Epithelial cell of prostate (primary cell): ENCODE data around the gene PLEK.
A peak's percentile ranks its signal among the peaks of the same experiment; 100 is the strongest.
"Not testable (repeated sequence)": the region's sequence is repeated elsewhere in the genome, so short reads cannot be mapped to it uniquely, and the experiment has no call there.

ENCODE experiments used
- DNase-seq: peaks from one replicate; pipeline ENCODE4 v3.0.0-alpha.2; 2011; ENCODE audit warnings: low read depth, low spot score
- H3K27ac ChIP-seq: fragments of 450-650 bp; 2 replicates; pipeline ENCODE4 v1.5.1; 2017; ENCODE audit warnings: mild to moderate bottlenecking

The PLEK gene

DNA sequence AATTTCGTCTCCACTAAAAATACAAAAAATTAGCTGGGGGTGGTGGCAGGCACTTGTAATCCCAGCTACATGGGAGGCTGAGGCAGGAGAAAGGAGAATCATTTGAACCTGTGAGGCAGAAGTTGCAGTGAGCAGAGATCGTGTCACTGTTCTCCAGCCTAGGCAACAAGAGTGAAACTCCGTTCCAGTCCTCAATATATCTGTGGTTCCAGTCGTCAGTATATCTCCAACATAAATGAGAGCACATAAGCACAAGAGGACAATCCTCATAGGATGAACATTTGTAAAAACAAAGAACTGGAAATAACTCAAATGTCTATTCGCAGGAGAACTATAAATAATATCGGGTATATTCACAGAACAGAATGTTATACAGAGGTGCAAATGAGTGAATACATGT, 13.1 kb upstream of the PLEK start:
- no peak overlapping the region for H3K27ac ChIP-seq
- DNase-seq: no peak

DNA sequence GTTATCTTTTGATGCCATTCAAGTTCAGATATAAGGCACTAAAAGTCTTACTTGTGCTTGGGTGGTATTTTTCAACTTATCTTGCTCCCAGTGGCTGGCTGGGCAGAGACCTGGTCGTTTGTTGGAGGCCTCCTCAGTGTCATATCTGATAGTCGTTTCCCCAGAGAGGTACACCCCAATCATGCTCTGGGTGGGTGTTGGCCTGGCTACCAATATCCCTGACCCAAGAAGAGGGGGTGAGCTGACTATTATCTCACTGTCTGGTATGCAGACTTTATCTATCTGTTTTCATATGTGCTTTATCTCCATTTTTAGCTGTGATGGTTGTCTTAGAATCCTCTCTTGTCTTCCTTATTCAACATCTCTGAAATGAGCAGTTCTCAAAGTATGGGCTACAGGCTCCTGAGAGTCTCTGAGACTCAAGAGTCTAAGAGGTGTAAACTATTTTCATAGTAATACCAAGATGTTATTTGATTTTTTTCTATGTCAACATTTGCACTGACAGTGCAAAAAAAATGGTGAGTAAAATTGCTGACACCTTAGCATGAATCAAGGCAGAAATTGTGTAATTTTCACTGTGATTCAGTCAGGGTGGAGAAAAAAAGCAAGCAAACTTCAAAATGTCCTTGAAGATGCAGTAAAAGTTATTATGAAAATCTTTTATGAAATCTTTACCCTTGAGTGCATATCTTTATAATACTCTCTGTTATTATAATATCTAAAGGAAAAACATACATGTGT, 12.3 kb upstream of the PLEK start:
- no peak for DNase-seq
- no peak overlapping the region for H3K27ac ChIP-seq

DNA sequence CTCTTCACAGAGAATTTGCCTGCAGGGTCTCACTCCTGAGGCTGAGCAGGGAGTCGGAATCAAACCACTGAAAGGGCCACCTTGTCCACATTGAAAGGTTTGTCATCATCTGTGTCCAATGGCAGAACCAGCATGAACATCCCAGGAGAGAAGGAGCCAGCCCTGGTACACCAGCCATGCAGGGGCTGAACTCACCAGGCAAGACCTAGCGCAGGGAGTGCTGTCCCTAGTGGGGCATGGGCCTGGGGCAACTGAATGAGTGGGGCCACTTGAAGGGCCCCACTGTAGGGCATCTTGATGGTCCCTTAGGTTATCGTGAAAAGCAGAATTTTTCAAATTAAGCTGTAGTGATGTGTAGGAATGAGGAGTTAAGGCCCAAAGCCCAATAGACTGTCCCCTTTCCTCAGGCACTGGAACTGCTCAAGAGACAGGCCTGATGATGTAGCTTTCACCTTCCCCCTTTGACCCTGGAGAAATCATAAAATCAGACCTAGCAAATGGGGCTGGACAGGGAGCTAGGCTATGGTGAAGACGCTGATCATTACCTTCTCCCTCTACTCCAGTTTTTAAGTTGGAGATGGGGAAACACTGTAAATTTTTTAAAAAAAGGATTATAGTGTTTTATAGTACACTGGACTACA, 8.4 kb upstream of the PLEK start:
- DNase-seq: no peak
- H3K27ac ChIP-seq: no peak overlapping the region

DNA sequence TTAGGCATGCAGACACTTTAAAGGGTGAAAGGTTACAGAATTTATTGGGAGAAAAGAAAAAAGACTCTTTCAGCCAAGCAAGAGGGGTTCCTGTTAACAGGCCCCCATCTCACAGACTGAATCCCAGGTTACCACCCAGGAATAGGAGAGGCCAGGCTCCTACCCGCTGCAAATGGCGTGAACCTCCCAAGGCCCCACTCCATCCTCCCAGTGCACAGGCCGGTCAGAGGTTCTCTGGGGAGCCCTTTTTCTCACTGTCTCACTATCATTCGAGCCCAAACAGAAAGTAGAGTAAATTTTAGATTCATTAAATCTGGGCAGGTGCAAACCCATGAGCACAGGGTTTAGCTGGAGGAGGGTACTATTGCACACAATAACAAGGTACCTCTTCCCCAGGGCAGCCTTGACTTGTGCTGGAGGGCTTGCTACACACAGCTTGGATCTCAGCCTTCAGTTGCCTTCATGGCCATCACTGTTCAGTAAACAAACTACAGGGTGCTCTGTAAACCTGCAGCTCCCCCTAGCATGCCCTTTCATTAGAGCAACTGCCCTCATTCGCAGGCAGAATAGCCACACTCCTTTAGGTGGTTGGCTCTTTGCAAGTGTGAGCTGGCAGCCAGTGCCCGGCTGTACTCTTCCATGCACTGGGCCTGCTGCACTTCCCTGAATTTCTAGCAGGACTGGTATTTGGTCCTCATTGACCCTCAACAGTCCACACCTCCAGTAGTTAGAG, 7.3 kb upstream of the PLEK start:
- DNase-seq: no peak
- H3K27ac ChIP-seq: no peak overlapping the region

DNA sequence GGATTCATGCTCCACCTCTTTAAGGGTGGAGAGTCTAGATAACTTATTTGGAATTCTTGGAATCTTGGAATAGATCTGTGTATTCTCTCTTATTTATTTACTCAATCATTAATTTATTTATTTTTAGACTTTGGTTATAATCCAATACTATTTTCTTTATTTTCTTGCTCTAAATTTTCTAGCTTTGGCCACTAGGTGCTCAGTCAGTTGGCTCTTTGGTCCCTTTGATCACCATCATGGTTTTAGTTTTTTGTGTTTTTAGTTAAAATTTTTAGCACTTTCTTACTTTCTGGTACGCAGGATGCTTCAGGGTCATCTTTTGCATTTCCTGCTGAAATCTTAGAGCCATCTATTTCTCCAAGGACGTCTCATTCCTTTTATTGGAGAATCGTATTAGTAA, 5.2 kb upstream of the PLEK start:
- H3K27ac ChIP-seq: no peak overlapping the region
- DNase-seq: no peak

- no peak overlapping the region for H3K27ac ChIP-seq
- no peak for DNase-seq
These were observed 3.0 kb upstream of the PLEK start for GRCh38 chr2:68362069-68362468.

DNA sequence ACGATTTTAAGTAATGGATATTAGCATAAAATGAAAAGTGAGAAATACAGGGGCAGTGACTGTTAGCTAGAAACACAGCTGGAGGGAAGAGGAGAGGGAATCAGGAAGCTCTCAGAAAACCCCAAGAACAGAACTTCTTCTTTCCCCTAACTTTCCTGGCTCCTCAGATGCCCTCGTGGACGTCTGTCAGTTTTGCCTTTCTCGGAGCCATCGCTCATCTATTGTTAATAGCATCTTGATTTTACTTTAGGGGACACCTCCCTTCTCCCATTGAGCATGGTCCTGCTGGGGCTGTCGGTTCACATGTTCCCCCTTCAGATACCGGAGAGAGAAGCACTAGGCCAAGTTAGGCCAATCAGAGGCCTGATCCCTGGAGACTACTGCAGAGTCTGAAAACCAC, 2.3 kb upstream of the PLEK start:
- no peak overlapping the region for H3K27ac ChIP-seq
- no peak for DNase-seq

DNA sequence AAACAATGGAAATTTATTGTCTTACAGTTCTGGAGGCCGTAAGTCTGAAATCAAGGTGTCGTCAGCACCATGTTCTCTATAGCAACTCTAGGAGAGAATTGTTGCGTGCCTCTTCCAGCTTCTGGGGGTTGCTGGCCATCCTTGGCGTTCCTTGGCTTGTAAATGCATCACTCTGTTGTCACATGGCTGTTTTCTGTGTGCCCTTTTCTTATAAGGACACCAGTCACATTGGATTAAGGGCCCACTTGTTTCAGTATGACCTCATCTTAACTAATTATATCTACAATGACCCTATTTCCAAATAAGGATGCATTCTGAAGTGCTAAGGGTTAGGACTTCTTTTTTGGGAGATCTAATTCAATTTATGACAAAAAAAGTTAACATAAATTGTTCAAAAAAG, 1.4 kb upstream of the PLEK start:
- H3K27ac ChIP-seq: no peak overlapping the region
- no peak for DNase-seq

- no peak overlapping the region for H3K27ac ChIP-seq
- no peak for DNase-seq
These were observed 1.0 kb downstream of the PLEK start for GRCh38 chr2:68366083-68366560.

DNA sequence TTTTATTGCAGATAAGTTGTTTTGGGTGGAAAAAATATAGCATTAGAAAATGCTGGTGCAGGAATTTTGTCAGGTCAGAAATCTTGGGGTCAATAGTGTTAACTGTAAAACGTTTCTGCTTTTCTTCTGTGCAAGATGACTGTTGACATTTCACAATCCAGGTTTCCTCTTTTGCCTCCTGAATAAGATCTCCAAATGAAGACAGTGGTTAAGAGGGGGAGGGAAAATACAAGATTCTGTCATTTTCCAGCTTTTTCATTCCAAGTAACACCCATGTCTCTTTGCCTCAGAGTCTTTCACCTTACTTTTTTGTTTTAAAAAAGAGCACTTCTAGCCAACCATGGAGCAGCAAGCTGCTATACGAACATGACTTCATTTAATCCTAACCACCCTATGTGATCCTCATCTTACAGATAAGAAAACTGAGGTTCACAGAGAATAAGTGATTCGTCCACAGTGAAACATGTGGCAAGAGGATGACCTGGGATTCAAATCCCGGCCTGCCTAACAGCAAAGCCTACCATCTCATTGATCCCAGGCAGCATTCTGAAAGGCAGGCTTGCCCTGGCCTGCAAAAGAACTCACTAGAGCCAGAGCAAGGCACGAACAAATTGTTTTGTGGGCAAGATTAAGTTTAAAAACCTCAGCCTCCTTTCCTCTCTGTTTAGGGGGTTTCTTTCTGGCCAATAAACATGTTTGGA, 3.0 kb downstream of the PLEK start:
- DNase-seq: no peak
- H3K27ac ChIP-seq: peak overlapping the region; percentile 59

- DNase-seq: peak; percentile 33
- peak overlapping the region; percentile 59 for H3K27ac ChIP-seq
These were observed 3.7 kb downstream of the PLEK start for GRCh38 chr2:68368654-68369336.

DNA sequence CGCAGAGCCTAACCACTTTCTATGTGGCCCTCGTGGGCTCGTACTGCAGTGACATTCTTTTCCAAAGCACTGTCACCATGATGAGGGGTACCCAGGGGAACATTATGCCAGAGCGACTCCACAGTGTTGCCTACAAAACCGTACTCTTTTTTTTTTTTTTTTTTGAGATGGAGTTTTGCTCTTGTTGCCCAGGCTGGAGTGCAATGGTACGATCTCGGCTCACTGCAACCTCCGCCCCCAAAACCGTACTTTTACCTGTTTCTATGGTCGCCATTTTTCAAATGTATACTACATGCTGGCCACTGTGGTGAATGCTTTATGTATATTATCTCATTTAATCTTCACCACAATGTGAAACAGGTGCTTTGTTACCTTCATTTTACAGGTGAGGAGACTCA, 4.3 kb downstream of the PLEK start:
- H3K27ac ChIP-seq: no peak overlapping the region

DNA sequence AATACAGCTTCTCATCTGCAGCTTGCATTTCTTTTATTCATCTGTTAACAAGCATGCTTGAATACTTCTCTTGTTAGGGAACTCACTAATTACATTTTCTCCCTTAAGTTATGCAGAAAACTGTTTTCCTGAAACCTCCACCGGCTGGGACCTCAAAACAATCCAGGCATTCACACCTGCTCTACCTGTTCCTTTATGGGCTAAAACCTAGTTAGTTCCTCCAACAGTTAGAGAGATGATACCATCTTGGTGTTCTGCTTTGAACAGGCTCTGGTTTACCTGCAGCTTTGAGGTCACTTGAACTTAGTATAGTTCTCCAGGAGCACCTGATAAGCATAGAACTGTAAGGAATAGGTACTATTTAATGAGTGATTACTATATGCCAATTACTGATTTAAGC, 6.1 kb downstream of the PLEK start:
- H3K27ac ChIP-seq: no peak overlapping the region
- no peak for DNase-seq

More for the DNA sequence above, 4.3 kb downstream of the PLEK start:
- no peak for DNase-seq

GRCh38 chr2:68371581-68371980, 6.5 kb downstream of the PLEK start:
- no peak overlapping the region for H3K27ac ChIP-seq
- no peak for DNase-seq

GRCh38 chr2:68372485-68372884, 7.4 kb downstream of the PLEK start:
- no peak for DNase-seq

GRCh38 chr2:68374184-68374583, 9.1 kb downstream of the PLEK start:
- no peak overlapping the region for H3K27ac ChIP-seq
- DNase-seq: no peak

More at GRCh38 chr2:68372485-68372884, 7.4 kb downstream of the PLEK start:
- no peak overlapping the region for H3K27ac ChIP-seq

- DNase-seq: no peak
- H3K27ac ChIP-seq: no peak overlapping the region
These were observed 10.5 kb downstream of the PLEK start for GRCh38 chr2:68375582-68375981.

- no peak overlapping the region for H3K27ac ChIP-seq
- DNase-seq: no peak
These were observed 12.2 kb downstream of the PLEK start for GRCh38 chr2:68377137-68377780.

DNA sequence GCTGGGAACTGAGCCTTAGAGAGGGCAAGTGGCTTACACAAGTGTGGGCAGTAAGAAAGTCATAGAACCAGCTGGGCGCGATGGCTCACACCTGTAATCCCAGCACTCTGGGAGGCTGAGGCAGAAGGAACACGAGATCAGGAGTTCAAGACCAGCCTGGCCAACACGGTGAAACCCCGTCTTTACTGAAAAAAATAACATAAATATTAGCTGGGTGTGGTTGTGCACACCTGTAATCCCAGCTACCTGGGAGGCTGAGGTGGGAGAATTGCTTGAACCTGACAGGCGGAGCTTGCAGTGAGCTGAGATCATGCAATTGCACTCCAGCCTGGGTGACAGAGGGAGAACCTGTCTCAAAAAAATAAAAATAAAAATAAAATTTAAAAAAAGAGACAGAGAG, 13.7 kb downstream of the PLEK start:
- DNase-seq, H3K27ac ChIP-seq: not testable (repeated sequence)
